HepG2 (cell line): ENCODE measurements around the gene ZDHHC14. TPM values are rescaled to one million over a fixed set of nuclear protein-coding genes. Genes with fewer than 3 reads are reported as not detected.
A peak's percentile ranks its signal among the peaks of the same experiment; 100 is the strongest.

Experiments
- GFI1 ChIP-seq: sonication (generic); formaldehyde crosslinking; IDR thresholded peaks from 2 replicates; pipeline ENCODE4 v1.5.0; 2020; ENCODE audit warnings: missing genetic modification reagents, mild to moderate bottlenecking, borderline replicate concordance
- KLF9 ChIP-seq: IDR thresholded peaks from 2 replicates; pipeline ENCODE4 v1.6.1; 2016; ENCODE audit warnings: low read depth
- PAF1 ChIP-seq: IDR thresholded peaks from 2 replicates; pipeline ENCODE4 v1.6.1; 2016; ENCODE audit warnings: missing genetic modification reagents, missing compliant biosample characterization
- PAXIP1 ChIP-seq: sonication (generic); formaldehyde crosslinking; conservative IDR thresholded peaks from 2 replicates; pipeline ENCODE4 v1.4.0; 2020; ENCODE audit warnings: mild to moderate bottlenecking, missing genetic modification reagents, moderate library complexity
- ZNF235 ChIP-seq: sonication (generic); formaldehyde crosslinking; IDR thresholded peaks from 2 replicates; pipeline ENCODE4 v1.8.1; 2023; ENCODE audit warnings: mild to moderate bottlenecking, missing genetic modification reagents, borderline replicate concordance
- ZNF280D ChIP-seq: sonication (generic); formaldehyde crosslinking; IDR thresholded peaks from 2 replicates; pipeline ENCODE4 v1.5.1; 2020; ENCODE audit warnings: mild to moderate bottlenecking, missing genetic modification reagents
- ZNF577 ChIP-seq: sonication (generic); formaldehyde crosslinking; IDR thresholded peaks from 2 replicates; pipeline ENCODE4 v1.4.0; 2020; ENCODE audit warnings: mild to moderate bottlenecking, low read depth, missing genetic modification reagents, borderline replicate concordance
- ZNF788 ChIP-seq: sonication (generic); formaldehyde crosslinking; IDR thresholded peaks from 2 replicates; pipeline ENCODE4 v1.5.0; 2020; ENCODE audit warnings: mild to moderate bottlenecking, missing genetic modification reagents, borderline replicate concordance
- polyA plus RNA-seq, 8 experiments: library from polyadenylated mRNA; depleted of rRNA in 3 of 8; stranded (reverse) in 7 of 8; unstranded in 1 of 8; fragments of >200 nt; fragmentation: Illumina TruSeq in 4 of 8; extraction: Trizol in 4 of 8; gene quantifications; 2 replicates each; pipeline versions ENCODE4 v1.2.1 to v1.2.3, GENCODE V29; 2011 to 2016; ENCODE audit warnings: low read depth in 4 of 8, missing spikeins in 1 of 8, mixed read lengths in 1 of 8; ENCODE audit not compliant: insufficient read depth in 1 of 8
- total RNA-seq, 5 experiments: library from RNA; depleted of rRNA; stranded (reverse); fragments of >200 nt; fragmentation: Illumina TruSeq; extraction: Trizol; gene quantifications; 2 replicates each; pipeline ENCODE4 v1.2.3, GENCODE V29; 2016; ENCODE audit warnings: low read depth in 1 of 5
- TF ChIP-seq, protein P1 (sequence below): sonication (generic); formaldehyde crosslinking; IDR thresholded peaks from 2 replicates; pipeline ENCODE4 v1.5.0; 2020; ENCODE audit warnings: mild to moderate bottlenecking, missing genetic modification reagents
- TF ChIP-seq, protein P2 (sequence below): sonication (generic); formaldehyde crosslinking; IDR thresholded peaks from 2 replicates; pipeline ENCODE4 v1.8.0; 2022; ENCODE audit warnings: missing genetic modification reagents, mild to moderate bottlenecking, moderate library complexity, borderline replicate concordance
- TF ChIP-seq, protein P3 (sequence below): sonication (generic); formaldehyde crosslinking; IDR thresholded peaks from 2 replicates; pipeline ENCODE4 v1.4.0; 2020; ENCODE audit warnings: missing genetic modification reagents, low read depth, mild to moderate bottlenecking, borderline replicate concordance

The ZDHHC14 gene
- total and polyA plus RNA-seq, 2 of the 13 experiments (the other 11 are each of a cell fraction or from before 2014, with no cell fraction given): 3.7 to 9.5 TPM

DNA sequence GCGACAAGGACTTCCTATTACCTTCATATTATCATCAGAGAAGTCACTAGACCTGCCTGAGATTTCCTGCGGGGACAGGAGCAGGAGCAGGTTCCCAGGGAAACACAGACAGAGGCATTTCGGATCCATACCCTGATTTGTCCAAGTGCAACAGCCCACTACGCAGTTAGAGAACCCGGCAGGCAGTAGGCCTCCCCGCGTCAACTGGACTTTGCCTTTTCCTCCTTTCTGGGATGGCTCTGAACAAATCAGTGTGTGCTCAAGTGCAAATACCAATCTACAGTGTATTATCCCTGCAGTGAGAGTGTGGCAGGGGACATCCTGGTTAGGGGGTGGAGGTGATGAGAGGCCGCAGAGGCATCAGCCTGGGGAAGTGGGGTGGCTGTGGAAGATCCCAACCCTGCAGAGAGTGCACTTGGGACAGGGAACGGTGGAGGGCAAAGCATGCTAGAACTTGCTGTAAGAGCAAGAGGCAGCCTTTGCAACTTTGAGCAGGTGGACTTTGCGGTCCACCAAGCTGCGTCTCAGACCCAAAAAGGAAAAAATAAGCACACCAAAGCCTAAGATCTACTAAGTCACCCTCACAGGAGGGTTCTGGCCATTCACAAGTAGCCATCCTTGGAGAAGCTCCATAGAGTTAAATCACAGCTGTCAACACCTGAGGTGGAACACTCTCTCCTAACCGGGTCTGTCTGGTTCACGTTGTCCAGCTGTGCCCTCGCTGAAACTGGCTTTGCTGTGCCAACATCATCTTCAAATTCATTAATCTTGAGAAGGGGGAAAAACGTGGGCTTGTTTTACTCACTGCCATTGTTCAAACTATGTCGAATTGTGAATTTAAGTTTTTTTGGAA is 159.1 kb downstream of the ZDHHC14 start (continued):
- TF ChIP-seq, protein P1, sequence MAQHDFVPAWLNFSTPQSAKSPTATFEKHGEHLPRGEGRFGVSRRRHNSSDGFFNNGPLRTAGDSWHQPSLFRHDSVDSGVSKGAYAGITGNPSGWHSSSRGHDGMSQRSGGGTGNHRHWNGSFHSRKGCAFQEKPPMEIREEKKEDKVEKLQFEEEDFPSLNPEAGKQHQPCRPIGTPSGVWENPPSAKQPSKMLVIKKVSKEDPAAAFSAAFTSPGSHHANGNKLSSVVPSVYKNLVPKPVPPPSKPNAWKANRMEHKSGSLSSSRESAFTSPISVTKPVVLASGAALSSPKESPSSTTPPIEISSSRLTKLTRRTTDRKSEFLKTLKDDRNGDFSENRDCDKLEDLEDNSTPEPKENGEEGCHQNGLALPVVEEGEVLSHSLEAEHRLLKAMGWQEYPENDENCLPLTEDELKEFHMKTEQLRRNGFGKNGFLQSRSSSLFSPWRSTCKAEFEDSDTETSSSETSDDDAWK (CRISPR knock-in tag): no peak
- no peak for TF ChIP-seq KLF9 (CRISPR knock-in tag)
- TF ChIP-seq GFI1: peak; percentile 99
- TF ChIP-seq, protein P2, sequence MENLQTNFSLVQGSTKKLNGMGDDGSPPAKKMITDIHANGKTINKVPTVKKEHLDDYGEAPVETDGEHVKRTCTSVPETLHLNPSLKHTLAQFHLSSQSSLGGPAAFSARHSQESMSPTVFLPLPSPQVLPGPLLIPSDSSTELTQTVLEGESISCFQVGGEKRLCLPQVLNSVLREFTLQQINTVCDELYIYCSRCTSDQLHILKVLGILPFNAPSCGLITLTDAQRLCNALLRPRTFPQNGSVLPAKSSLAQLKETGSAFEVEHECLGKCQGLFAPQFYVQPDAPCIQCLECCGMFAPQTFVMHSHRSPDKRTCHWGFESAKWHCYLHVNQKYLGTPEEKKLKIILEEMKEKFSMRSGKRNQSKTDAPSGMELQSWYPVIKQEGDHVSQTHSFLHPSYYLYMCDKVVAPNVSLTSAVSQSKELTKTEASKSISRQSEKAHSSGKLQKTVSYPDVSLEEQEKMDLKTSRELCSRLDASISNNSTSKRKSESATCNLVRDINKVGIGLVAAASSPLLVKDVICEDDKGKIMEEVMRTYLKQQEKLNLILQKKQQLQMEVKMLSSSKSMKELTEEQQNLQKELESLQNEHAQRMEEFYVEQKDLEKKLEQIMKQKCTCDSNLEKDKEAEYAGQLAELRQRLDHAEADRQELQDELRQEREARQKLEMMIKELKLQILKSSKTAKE (CRISPR knock-in tag): peak; percentile 84
- TF ChIP-seq ZNF788 (CRISPR knock-in tag): peak; percentile 75; the same call in 1 of the 2 replicates
- peak; percentile 97 for TF ChIP-seq ZNF280D (CRISPR knock-in tag)
- TF ChIP-seq, protein P3, sequence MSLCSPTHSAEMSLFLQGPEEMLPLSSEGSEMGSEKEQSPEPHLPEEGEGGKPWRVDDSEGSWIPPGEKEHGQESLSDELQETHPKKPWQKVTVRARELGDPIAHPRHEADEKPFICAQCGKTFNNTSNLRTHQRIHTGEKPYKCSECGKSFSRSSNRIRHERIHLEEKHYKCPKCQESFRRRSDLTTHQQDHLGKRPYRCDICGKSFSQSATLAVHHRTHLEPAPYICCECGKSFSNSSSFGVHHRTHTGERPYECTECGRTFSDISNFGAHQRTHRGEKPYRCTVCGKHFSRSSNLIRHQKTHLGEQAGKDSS (CRISPR knock-in tag): peak; percentile 87; the same call in 1 of the 2 replicates
- TF ChIP-seq ZNF577 (CRISPR knock-in tag): no peak
- no peak for TF ChIP-seq PAF1 (CRISPR knock-in tag)
- peak; percentile 99 for TF ChIP-seq PAXIP1 (CRISPR knock-in tag)
- TF ChIP-seq ZNF235 (CRISPR knock-in tag): no peak
